B cell (primary cell): Measurements from ENCODE around the gene ZNF281.

Source experiments
- CTCF ChIP-seq: fragments of 200-600 bp; IDR thresholded peaks from one replicate; pipeline ENCODE4 v1.8.0; 2022; ENCODE audit warnings: antibody characterized with exemption, mild to moderate bottlenecking
- EZH2 ChIP-seq: IDR thresholded peaks from 2 replicates; pipeline ENCODE4 v1.6.1; 2012; ENCODE audit warnings: borderline replicate concordance, low read depth, mild to moderate bottlenecking, moderate library complexity, low read length; ENCODE audit not compliant: insufficient read depth, poor library complexity, severe bottlenecking

- TF ChIP-seq CTCF (no peak), EZH2 (no peak)
Observed at GRCh38 chr1:200453553-200453905, 43.7 kb upstream of the ZNF281 start.
